GM19438 (cell line): ENCODE data around the gene SETD1B.
"Not testable (repeated sequence)": the region's sequence is repeated elsewhere in the genome, so short reads cannot be mapped to it uniquely, and the experiment has no call there.

ENCODE experiments used
- ATAC-seq: cut with Tn5 transposase; IDR thresholded peaks from one replicate; pipeline ENCODE4 v1.9.1; 2021; ENCODE audit warnings: low read depth; ENCODE audit not compliant: unreplicated experiment

The SETD1B gene

DNA sequence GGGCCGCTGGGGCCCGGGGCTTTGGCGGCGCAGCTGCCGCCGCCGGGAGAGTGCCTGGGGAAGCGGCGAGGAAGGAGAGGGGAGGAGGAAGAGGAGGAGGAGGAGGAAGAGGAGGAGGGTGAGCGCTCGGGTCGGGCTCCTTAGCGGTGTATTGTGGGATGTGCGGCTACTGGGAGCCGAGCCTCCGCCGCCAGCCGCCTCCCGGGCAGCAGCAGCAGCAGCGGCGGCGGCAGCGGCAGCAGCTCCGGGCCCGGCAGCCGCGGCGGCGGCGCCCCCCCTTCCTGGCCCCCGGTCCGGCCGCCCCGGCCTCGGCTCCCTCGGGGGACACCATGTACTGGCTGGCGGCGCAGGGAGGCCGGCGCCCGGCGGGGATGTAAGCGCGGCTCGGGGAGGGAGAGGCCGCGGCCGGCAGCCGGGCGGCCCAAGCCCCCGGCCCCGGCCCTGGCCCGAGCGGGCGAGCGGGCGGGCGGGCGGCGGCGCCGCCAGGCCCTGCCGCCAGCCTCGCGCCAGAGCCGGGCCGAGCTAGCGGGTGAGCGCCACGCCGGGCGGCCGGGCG is at the start of gene SETD1B:
SETD1B (plus strand) TSS at position 149 of the 556 bp plus-strand sequence. CDS start 729 bp downstream, outside the sequence.
- ATAC-seq, result no peak

- ATAC-seq, result no peak
Measured at GRCh38 chr12:121754836-121755235, 49.0 kb upstream of the SETD1B start.

- no peak for ATAC-seq
Measured at GRCh38 chr12:121755591-121755990, 48.2 kb upstream of the SETD1B start.

GRCh38 chr12:121758536-121758935 is 45.3 kb upstream of the SETD1B start:
- ATAC-seq, result not testable (repeated sequence)

GRCh38 chr12:121762269-121762668 is 41.5 kb upstream of the SETD1B start:
- no peak for ATAC-seq

DNA sequence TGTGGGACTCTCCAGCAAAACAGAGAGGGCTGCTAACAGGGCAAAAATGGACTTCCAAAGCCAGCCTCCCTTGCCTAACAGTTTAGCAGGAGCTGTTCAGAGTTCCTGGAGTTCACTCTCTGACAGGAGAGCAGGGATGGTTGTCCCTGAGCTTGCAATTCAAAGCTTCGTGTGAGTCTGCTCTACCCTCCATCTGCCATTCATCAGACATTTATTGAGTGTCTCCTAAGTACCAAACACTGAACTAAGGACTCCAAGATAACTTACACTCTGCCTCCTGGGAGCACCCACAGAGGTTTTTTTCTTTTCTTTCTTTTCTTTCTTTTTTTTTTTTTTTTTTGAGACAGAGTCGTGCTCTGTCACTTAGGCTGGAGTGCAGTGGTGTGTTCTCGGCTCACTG is 39.0 kb upstream of the SETD1B start:
- no peak for ATAC-seq

DNA sequence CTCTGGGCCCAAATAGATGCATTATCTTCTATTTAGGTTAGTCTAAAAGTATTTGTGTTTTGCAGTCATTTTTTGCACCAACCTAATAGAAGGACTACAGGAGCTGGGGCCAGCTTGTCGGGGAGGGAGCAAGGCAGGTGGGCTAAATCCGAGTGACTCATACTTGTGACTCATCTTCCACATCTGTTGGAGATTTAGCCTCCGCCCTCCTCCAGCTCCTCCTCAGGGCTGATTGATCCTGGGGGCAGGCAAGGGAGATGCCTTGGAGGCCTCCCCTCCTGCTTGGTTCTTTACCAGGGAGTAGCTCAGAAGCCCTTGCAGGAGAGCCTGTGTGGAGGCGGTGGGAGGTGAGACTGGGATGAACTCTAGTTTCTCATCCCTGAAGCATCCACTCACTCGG is 38.2 kb upstream of the SETD1B start:
- no peak for ATAC-seq

DNA sequence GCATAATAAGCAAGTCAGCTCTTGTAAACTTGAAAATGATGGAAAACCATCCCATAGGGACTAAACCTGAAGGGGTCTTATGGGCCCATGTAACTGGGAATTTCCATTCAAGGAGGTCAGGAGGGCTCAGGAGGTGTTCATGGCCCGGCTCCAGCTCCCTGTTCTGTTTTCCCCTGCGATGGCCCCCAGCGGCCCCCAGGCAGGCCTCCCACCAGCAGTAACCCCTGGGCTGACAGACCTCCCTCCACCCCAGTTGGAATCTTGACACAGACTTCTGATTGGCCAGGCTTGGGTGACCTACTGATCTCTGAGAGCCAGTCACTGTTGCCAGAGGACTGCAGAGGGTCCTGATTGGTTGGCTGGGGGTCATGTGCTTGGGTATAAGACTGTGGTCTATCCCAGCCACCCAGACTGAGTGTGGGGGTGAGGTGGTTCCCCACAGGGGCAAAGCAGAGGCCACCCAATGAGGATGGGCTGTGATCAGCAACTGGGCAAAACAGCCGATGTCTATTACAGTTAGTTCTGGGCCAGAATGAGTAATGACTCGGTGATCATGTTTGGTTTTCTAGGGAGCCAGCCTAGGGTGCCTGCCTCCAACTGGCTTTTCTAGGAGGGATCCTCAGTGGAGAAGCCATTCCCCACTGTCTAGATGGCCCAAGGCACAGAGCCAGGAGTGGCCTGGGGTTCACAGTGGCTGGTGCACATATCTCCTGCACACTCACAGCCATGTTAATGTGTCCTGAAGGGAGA is 37.3 kb upstream of the SETD1B start:
- no peak for ATAC-seq

DNA sequence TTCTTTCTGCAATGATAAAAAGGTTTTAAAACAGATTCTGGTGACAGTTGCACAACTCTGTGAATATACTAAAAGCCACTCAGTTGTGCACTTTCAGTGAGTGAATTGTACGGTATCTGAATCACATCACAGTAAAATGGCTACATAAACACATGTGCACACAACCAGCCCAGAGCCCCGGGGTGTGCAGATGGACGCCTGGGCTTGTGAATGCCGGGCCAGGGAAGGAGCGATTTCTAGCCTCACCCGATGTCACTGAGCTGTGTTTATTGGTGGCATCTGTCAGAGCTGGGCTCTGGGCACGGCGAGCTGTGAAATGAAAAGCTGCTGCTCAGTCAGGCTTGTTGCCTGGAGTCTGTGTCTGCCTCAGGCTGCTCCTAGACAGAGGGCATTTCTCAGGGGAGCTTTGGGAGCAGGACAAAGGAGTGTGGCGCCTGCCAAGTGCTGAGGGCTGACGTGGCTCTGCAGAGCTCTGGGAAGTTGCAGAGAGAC is 36.2 kb upstream of the SETD1B start:
- ATAC-seq, result no peak

GRCh38 chr12:121769297-121769830 is 34.4 kb upstream of the SETD1B start:
- no peak for ATAC-seq

GRCh38 chr12:121769831-121770301 is 33.9 kb upstream of the SETD1B start:
- ATAC-seq, result no peak

- ATAC-seq, result no peak
Measured at GRCh38 chr12:121770388-121770787, 33.4 kb upstream of the SETD1B start.

DNA sequence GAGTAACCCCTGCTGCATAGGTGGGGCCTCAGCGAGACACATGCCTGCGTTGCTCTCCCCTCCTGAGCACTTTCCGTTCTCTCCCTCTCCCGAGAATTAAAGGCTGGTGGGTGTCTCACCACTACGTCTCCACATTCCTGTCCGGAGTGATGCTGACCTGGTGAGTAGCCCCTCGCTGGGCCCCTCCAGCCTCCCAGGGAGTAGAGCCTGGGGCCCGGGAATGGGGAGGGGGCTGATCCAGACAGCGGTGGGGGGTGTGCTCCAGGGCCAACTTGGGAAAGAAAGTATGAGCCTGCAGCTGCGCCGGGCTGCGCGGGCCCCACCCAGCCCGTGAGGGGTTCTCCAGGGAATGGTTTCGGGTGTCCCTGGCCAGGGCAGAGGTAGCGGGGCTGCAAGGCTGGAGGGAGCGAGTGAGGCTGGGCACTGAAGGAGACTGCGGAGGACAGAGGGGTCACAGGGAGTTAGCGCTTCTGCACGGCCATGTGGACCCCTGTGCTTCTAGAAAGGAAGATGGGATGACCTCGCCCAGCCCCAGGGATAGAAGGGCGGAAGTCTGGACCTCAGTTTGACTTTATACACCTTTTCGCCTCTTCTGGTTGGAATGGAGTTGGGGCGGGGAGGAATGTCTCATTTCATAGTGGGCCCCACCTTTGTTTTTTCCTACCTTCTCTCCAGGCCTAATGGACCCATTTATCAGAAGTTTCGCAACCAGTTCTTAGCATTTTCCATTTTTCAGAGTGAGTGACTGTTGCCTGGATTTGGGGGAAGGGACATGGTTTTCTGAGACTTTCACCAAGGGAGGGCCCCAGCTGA is 32.8 kb upstream of the SETD1B start:
- no peak for ATAC-seq

- ATAC-seq, result peak; percentile 76
Measured at GRCh38 chr12:121773011-121773777, 30.6 kb upstream of the SETD1B start.

DNA sequence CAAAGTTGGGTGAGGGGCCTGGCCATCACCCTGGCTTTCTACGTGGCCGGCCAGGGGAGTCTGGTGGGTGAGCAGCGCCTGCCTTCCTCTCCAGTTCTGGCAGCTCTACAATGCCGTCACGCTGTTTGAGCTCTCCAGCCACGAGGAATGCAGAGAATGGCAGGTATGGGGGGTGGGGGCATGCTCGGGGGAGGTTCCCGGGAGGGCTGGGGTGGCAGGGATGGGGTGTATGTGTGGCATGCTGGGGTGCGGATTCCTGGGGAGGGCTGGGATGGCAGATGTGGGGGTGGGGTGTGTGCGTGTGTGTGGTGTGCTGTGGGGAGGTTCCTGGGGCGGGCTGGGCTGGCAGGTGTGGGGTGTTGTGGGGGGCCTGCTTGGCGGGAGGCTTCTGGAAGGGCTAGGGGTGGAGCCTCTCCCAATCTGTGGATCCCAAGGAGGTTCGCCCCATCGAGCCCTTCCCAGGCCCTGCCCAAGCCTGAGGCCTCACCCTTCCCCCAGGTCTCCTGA is 28.8 kb upstream of the SETD1B start:
- ATAC-seq, result no peak

DNA sequence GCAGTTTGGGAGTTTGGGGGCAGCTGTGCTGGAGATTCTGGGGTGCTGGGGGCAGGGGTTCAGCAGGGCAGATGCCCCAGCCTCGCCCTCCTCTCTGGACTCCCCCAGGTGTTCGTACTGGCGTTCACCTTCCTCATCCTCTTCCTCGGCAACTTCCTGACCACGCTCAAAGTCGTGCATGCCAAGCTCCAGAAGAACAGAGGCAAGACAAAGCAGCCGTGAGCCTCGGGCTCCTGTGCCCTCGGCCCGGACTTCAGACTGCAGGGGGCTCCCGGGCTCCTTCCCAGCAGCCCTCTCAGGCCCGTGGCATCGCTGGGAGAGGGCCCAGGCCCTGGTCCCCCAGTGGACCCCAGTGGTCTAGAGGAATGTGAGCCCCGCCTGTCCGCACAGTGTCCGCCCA is 28.3 kb upstream of the SETD1B start:
- no peak for ATAC-seq

DNA sequence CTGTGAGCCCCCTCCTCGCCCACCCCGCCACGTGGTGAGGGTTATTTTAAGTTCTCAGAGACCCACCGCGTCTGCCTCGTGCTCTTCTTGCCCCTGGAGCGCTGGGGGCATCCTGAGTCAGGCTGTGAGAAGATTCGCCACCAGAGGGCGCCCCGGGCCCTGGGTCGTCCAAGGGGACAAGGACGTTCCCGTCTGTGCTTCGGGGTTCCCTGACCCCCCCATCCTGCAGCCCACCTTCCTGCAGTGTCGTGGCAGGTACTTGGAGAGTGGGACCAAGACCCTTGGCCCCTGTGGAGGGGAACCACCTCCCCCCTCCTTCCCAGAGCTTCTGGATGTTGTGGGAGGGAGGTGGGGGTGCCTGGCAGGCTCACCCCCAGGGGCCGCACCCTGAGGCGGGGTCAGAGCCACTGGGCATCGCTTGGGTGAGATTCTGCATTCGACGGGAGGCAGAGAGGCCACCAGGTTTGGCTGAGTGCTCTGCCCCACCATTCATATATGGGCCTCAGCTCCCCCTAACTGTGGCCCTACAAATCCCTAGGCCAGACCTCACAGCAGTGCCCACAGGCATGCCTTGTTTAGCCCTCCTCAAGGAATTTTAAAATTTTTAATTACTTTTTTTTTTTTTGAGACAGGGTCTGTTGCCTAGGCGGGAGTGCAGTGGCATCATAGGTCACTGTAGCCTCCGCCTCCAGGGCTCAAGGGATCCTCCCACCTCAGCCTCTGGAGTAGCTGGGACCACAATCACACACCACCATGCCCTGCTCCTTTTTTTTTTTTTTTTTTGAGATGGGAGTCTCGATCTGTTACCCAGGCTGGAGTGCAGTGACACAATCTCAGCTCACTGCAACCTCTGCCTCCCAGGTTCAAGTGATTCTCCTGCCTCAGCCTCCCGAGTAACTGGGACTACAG is 27.4 kb upstream of the SETD1B start:
- no peak for ATAC-seq

- no peak for ATAC-seq
Measured at GRCh38 chr12:121778567-121779421, 25.0 kb upstream of the SETD1B start.
